ENCODE results near the gene SORCS3. TPM values are rescaled to one million over a fixed set of nuclear protein-coding genes. Genes with fewer than 3 reads are reported as not detected.

The SORCS3 gene
- total and polyA plus RNA-seq, 2 donors (not counting 1 experiment from before 2014, with no cell fraction given): not detected

DNA sequence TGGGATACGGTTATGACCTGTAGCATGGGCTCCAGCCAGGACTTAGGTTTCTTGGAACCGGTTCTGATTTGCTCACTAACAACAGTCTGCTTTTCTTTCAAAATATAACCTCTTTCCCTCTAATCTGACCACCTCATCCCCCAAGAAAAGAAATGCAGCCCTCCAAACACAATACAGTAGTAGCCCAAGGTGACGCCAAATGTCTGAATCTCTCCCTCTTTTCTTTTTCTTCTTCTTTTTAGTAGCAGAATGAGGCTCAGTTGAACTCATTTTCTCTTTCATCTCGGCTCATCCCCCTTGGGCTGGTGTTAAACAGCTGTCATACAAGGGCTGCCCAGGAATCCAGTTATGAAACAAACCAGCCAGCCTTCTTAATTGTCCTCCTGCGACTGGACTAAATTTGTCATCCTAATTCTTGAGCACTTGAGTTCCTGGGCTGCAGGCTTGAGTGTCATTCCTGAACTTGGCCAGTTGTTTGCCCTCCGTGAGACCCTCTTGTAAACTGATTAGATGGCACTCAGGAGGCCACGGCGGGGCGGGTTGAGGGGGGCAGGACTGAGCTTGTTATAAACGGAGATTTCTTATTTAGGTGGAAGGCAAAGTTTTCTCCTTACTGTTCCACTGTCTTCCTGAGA, 94.8 kb downstream of the SORCS3 start:
- ATAC-seq (ENCODE audit: low read depth) (no peak), DNase-seq (no peak)
- WGBS (ENCODE audit: insufficient coverage): 79% methylated on average over 5 of the region's 10 CpGs
- Histone ChIP-seq H2AFZ (ENCODE audit: insufficient read depth, low read depth, low read length, poor library complexity, severe bottlenecking) (no peak overlapping the region), H3K27ac (ENCODE audit: low read length in 2 of 2) (no peak overlapping the region), H3K9me3 (ENCODE audit: control extremely low read depth in 1 of 3, control insufficient read depth in 2 of 3, insufficient read depth in 1 of 3, low read length in 2 of 3) (peaks cover 0 to 3% (median 0%) of the 10 kb centered on the region in 3 donors), H3K27me3 (replicated peaks in 1 of 4; ENCODE audit: control extremely low read depth in 1 of 4, control insufficient read depth in 3 of 4, insufficient read depth in 4 of 4, low read length in 3 of 4) (peaks cover 0 to 3% (median 0%) of the 10 kb centered on the region in 4 experiments), H3K4me3 (ENCODE audit: control extremely low read depth in 1 of 5, extremely low read depth in 1 of 5, insufficient read depth in 1 of 5, low read depth in 2 of 5, low read length in 4 of 5) (no peak overlapping the region), H3K4me1 (ENCODE audit: control insufficient read depth in 2 of 2, insufficient read depth in 2 of 2, low read length in 2 of 2) (no peaks in the 10 kb centered on the region), H3K4me2 (replicated peaks; ENCODE audit: low read depth, low read length, poor library complexity, severe bottlenecking) (no peak overlapping the region), H3K36me3 (replicated peaks in 1 of 2; ENCODE audit: control extremely low read depth in 1 of 2, control insufficient read depth in 1 of 2, extremely low read depth in 1 of 2, insufficient read depth in 2 of 2, low read length in 1 of 2) (no peaks in the 10 kb centered on the region), H3K79me2 (ENCODE audit: control insufficient read depth, insufficient read depth, low read length) (no peaks in the 10 kb centered on the region), H3K9ac (ENCODE audit: low read length) (no peak overlapping the region), H4K20me1 (ENCODE audit: control insufficient read depth, insufficient read depth, low read length, poor library complexity, severe bottlenecking) (no peaks in the 10 kb centered on the region)
- Mint-ChIP-seq H3K27me3 (peaks cover 8% of the 10 kb centered on the region), H3K4me1 (no peaks in the 10 kb centered on the region), H3K4me3 (no peak overlapping the region), H3K27ac (no peak overlapping the region), H3K9me3 (ENCODE audit: insufficient read depth) (no peaks in the 10 kb centered on the region)
- ChIA-PET POLR2A (no interaction called here), CTCF (no interaction called here)
- TF ChIP-seq, protein P1, sequence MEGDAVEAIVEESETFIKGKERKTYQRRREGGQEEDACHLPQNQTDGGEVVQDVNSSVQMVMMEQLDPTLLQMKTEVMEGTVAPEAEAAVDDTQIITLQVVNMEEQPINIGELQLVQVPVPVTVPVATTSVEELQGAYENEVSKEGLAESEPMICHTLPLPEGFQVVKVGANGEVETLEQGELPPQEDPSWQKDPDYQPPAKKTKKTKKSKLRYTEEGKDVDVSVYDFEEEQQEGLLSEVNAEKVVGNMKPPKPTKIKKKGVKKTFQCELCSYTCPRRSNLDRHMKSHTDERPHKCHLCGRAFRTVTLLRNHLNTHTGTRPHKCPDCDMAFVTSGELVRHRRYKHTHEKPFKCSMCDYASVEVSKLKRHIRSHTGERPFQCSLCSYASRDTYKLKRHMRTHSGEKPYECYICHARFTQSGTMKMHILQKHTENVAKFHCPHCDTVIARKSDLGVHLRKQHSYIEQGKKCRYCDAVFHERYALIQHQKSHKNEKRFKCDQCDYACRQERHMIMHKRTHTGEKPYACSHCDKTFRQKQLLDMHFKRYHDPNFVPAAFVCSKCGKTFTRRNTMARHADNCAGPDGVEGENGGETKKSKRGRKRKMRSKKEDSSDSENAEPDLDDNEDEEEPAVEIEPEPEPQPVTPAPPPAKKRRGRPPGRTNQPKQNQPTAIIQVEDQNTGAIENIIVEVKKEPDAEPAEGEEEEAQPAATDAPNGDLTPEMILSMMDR (IDR thresholded peaks at IDR 0.05): no peak
- intact Hi-C loops (cut with micrococcal nuclease): no loop called here

- Histone ChIP-seq H3K9ac (ENCODE audit: low read length) (no peak overlapping the region), H3K79me2 (ENCODE audit: control insufficient read depth, insufficient read depth, low read length) (no peaks in the 10 kb centered on the region), H3K36me3 (replicated peaks in 1 of 2; ENCODE audit: control extremely low read depth in 1 of 2, control insufficient read depth in 1 of 2, extremely low read depth in 1 of 2, insufficient read depth in 2 of 2, low read length in 1 of 2) (no peaks in the 10 kb centered on the region), H2AFZ (ENCODE audit: insufficient read depth, low read depth, low read length, poor library complexity, severe bottlenecking) (no peak overlapping the region), H3K27me3 (replicated peaks in 1 of 4; ENCODE audit: control extremely low read depth in 1 of 4, control insufficient read depth in 3 of 4, insufficient read depth in 4 of 4, low read length in 3 of 4) (no peaks in the 10 kb centered on the region), H3K4me3 (ENCODE audit: control extremely low read depth in 1 of 5, extremely low read depth in 1 of 5, insufficient read depth in 1 of 5, low read depth in 2 of 5, low read length in 4 of 5) (no peak overlapping the region), H4K20me1 (ENCODE audit: control insufficient read depth, insufficient read depth, low read length, poor library complexity, severe bottlenecking) (no peaks in the 10 kb centered on the region), H3K27ac (ENCODE audit: low read length in 2 of 2) (no peak overlapping the region), H3K9me3 (ENCODE audit: control extremely low read depth in 1 of 3, control insufficient read depth in 2 of 3, insufficient read depth in 1 of 3, low read length in 2 of 3) (peaks cover 0 to 3% (median 0%) of the 10 kb centered on the region in 3 donors), H3K4me1 (ENCODE audit: control insufficient read depth in 2 of 2, insufficient read depth in 2 of 2, low read length in 2 of 2) (no peaks in the 10 kb centered on the region), H3K4me2 (replicated peaks; ENCODE audit: low read depth, low read length, poor library complexity, severe bottlenecking) (no peak overlapping the region)
- Mint-ChIP-seq H3K27me3 (peaks cover under 1% of the 10 kb centered on the region), H3K4me3 (no peak overlapping the region), H3K9me3 (ENCODE audit: insufficient read depth) (no peaks in the 10 kb centered on the region), H3K4me1 (no peaks in the 10 kb centered on the region), H3K27ac (no peak overlapping the region)
- POLR2A ChIA-PET: no interaction called here
- CTCF ChIA-PET: no interaction called here
- no peak for DNase-seq
- intact Hi-C loops (cut with micrococcal nuclease): no loop called here
- ATAC-seq (ENCODE audit: low read depth): no peak
- TF ChIP-seq, protein P1 (IDR thresholded peaks at IDR 0.05): no peak
- no peak for TF ChIP-seq EZH2 (IDR thresholded peaks at IDR 0.05; ENCODE audit: borderline replicate concordance, insufficient read depth, low read depth, low read length, poor library complexity, severe bottlenecking)
- 100% methylated on average over 1 of the region's 3 CpGs for WGBS (ENCODE audit: insufficient coverage)
These were observed 100.0 kb downstream of the SORCS3 start for GRCh38 chr10:104741127-104741526.

Data from B cell (primary cell).